ENCODE results near the gene C8A. TPM values are rescaled to one million over a fixed set of nuclear protein-coding genes. Genes with fewer than 3 reads are reported as not detected.
A peak's percentile ranks its signal among the peaks of the same experiment; 100 is the strongest.

C8A gene
- total RNA-seq, 1 donor from 2014 or later = not detected

DNA sequence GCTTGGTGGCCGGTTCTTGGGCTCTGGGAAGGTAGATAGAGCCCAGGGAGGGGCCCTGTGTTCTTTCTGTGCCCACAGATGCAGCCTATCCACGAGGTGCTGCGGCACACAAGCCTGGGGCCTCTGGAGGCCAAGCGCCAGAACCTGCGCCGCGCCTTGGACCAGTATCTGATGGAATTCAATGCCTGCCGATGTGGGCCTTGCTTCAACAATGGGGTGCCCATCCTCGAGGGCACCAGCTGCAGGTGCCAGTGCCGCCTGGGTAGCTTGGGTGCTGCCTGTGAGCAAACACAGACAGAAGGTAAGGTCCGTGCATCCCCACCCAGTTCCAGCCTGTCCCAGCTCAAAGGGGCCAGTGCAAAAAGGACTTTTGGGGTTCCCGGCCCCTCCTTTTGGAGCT lies 57.7 kb downstream of the C8A start:
- ATAC-seq (ENCODE audit: poor library complexity) = no peak
- intact Hi-C loops (cut with DNase I) = no loop called here
- no peak for DNase-seq

DNA sequence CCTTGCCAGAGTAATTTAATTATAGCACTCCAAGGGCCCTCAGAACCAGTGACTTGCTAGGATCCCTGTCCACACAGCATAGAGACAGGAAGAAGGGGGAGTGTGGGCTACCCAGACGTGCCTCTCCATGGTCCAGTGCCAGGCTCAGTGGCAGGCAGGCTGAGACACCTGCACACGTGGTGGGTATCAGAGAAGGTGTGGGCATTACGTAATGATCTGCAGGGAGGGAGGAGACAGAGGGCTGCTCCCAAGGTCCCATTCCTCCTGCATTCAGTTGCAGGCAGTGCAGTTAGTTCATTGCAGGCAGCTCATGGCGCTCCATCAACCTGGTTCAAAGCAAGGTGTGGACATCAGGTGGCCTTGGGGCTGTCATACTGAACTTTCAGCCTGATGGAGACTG lies 61.4 kb downstream of the C8A start:
- intact Hi-C loops (cut with DNase I) = no loop called here
- DNase-seq (peak; percentile 47), ATAC-seq (ENCODE audit: poor library complexity) (peak; percentile 84)

DNA sequence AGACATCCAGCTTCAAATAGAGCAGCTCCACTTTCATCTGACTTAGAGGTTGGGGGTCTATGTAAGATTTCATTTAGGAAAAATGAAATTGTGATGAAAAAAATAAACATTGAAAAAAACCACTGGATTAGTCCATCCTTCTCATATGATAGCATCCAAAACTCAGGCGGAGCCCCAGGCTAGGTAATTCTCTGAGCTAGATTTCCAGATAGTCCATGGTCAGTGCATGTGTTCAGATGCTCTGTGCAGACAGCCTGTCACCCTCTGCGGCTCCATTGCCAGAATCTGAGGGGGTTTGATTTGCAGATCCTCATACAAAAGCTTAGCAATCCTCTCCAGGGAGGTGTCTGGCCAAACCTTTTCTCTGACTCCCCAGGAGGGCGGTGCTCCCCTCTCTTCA lies 62.0 kb downstream of the C8A start:
- intact Hi-C loops (cut with DNase I) = no loop called here
- DNase-seq = no peak
- ATAC-seq (ENCODE audit: poor library complexity) = no peak

DNA sequence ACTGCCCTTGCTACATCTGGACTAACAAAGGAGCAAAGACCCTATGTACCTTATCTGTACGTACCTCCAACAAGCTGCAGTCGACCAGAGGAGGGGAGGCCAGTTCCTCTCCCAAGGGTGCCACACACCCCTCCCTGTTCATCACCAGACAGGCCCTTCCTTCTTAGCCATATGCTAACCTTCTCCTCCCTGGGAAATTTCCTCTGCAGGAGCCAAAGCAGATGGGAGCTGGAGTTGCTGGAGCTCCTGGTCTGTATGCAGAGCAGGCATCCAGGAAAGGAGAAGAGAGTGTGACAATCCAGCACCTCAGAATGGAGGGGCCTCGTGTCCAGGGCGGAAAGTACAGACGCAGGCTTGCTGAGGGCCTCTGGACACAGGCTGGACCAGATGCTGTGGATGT lies 62.8 kb downstream of the C8A start:
- intact Hi-C loops (cut with DNase I) = no loop called here
- ATAC-seq (ENCODE audit: poor library complexity) = no peak
- no peak for DNase-seq

DNA sequence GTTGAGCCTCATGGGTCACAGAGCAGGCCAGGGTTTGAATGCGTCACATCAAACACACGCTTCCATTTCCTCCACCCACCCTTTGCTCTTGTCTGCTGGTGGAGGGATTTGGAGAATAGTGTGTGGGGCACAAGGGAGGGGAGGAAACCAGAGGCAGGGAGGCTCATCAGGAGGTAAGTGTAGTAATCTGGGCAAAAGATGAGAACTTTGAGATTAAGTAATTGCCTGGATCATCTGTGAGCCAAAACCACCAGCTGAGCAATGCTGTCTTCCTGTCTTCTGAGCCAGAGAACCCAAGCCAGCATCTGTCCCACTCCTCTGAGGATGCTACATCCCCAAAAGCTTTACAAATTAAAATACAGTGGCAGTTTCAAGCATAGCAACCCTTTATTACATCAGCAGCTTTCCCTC lies 66.0 kb downstream of the C8A start:
- no peak for DNase-seq
- intact Hi-C loops (cut with DNase I) = no loop called here
- ATAC-seq (ENCODE audit: poor library complexity) = no peak

DNA sequence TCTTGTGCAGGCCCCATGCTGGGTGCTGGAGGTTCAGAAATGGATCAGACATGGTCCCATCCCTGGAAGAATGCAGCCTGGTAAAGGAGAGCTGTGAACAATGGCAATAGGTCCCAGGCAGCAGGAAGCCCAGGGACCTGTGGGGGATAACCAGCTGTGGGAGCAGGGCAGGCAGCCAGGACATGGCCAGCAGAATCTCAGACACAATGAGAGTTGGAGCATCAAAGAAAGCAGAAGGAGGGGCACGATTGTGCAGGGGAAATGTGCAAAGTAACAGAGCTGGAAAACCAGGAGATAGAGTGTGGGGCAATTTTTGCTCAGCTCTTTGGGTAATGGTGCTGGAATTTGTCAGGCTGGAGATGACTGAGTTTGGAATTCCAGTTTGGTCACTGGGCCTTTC lies 66.9 kb downstream of the C8A start:
- no peak for DNase-seq
- intact Hi-C loops (cut with DNase I) = no loop called here

DNA sequence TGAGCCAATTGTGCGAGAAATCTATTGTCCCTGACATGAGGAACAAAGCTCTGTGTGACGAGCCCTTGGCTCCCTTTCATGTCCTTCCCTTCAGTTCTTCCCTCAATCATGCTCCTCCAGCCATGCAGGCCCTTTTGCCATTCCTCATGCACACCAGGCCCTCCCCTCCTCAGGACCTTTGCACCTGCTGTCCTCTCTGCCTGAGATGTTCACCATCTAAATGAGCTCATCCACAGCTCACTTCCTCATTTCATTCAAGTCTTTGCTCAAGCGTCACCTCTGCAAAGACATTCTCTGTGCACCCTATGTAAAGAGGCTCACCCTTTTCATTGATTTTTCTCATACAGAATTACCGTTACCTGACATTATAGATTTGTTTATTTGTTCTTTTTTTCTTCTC lies 67.5 kb downstream of the C8A start:
- intact Hi-C loops (cut with DNase I) = no loop called here
- DNase-seq = no peak
- ATAC-seq (ENCODE audit: poor library complexity) = no peak

More for the DNA sequence above, 66.9 kb downstream of the C8A start:
- no peak for ATAC-seq (ENCODE audit: poor library complexity)

DNA sequence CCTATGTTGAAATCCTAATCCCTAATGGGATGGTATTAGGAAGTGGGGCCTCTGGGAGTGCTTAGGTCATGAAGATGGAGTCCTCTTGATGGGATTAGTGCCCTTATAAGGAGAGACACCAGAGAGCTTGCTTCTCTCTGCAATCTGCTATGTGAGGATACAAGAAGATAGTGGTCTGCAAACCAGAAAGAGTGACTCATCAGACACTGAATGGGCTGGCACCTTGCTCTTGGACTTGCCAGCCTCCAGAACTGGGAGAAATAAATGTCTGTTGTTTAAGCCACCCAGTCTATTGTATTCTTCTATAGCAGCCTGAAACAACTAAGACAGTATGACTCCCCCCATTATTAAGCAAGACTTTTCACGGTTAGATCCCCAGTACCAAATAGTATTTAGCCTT lies 67.9 kb downstream of the C8A start:
- intact Hi-C loops (cut with DNase I) = no loop called here
- DNase-seq (no peak), ATAC-seq (ENCODE audit: poor library complexity) (no peak)

DNA sequence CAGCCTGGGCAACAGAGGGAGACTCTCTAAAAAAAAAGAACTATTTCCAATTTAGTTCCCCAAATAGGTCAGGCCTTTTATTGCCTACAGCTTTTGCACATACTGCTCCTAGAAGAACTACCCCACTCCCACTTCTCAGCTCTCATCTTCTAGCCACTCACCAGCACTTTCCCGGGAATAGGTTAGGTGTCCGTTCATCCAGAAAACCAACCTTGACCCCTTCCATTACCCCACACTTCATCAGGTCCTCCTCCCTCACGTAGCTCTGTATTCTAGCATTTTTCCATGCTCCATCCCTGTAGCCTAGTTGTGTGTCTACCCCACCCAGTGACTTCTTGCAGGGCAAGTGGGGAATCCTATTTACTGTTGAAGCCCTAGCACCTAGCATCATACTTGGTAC lies 68.6 kb downstream of the C8A start:
- ATAC-seq (ENCODE audit: poor library complexity) = no peak
- no peak for DNase-seq
- intact Hi-C loops (cut with DNase I) = no loop called here

DNA sequence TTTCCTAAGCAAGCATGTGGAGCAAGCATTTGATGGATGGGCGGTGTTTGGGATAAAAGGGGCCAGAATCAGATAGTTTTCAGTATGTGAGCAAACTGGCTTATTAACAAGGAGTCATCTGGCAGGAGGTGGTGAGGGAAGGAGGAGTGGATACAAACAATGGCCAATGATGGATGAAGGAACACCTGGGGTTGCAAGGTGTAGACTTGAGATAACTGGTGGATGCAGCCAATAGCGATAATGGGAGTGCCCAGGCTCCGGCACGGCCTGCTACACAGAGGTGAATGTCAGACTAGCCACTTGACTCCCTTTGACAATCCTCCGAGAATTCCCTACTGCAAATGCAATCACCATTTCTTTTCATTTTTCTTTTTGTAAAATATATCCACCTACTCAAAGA lies 69.5 kb downstream of the C8A start:
- ATAC-seq (ENCODE audit: poor library complexity) (no peak), DNase-seq (no peak)
- intact Hi-C loops (cut with DNase I) = no loop called here

DNA sequence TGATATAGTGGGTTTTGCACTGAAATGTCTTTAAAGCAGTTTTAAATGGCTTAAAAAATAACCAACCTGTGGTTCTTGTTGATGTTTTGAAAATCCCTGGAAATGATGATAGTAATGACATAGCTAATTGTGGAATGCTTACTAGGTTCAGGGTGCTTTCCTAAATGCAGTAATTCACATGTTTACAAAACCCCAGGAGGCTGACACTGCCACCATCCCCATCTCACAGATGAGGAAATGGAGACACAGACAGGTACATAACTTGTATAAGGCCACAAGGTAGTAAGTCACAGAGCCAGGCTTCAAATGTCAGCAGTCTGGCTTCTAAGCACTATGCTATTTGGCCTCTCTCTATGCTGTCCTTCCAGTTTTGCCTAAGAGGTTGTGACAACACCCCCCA lies 70.6 kb downstream of the C8A start:
- intact Hi-C loops (cut with DNase I) = no loop called here
- ATAC-seq (ENCODE audit: poor library complexity) (no peak), DNase-seq (no peak)

DNA sequence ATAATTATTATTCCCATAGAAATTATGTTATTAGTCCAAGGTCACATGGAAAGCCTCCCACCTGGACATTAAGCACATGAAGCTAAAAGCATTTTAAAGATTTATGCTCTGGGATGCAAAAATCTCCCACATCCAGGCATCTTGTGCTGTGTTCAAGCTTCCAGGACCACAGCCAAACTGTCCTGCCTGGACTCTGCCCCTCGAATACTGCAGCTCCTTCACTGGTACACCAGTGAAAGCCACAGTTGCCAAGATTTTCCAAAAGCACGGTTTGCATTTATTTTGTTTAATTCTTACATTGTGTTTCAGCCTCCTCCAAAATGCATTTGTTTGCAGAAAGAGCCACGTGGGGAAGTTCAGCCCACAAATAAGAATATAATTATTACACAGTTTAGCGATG lies 72.6 kb downstream of the C8A start:
- DNase-seq = no peak
- intact Hi-C loops (cut with DNase I) = no loop called here
- no peak for ATAC-seq (ENCODE audit: poor library complexity)

DNA sequence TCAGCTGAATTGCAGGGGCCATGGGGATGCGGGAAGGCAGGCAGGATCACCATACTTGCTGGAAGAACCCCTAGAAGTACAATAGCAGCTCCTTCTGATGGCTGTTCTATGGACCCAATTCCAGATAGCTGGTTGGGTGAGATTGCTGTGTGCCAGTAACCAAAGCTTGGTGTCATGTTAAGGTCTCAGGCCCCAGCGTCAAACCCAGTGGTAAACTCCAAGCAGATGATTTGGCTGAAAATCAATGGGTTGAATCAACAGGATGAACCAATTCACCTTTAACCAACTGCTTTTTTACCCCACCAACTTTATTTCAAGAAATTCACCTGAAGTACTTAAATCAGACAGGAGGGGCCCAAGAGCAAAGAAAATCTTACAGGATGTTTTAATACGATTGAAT lies 73.4 kb downstream of the C8A start:
- ATAC-seq (ENCODE audit: poor library complexity) = no peak
- intact Hi-C loops (cut with DNase I) = no loop called here

DNA sequence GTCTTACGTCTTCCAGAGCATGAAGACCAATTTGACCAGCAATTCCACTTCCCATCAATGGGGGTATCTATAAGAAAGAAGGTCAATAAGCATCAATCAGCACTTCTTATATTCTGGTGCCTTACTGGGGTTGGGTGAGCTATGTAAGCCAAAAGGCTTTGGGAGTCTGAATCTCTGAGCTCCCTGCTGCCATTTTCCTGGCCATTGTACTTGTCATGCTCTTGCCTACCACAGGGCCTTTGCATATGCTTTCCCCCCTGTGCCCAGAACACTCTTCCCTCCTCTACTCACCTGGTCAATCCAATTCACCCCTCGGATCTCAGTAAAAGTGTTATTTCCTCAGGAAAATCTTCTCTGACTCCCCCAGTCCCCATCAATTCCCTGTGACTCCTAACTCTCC lies 74.9 kb downstream of the C8A start:
- ATAC-seq (ENCODE audit: poor library complexity) (no peak), DNase-seq (no peak)
- intact Hi-C loops (cut with DNase I) = no loop called here

More for the DNA sequence above, 73.4 kb downstream of the C8A start:
- DNase-seq = no peak

DNA sequence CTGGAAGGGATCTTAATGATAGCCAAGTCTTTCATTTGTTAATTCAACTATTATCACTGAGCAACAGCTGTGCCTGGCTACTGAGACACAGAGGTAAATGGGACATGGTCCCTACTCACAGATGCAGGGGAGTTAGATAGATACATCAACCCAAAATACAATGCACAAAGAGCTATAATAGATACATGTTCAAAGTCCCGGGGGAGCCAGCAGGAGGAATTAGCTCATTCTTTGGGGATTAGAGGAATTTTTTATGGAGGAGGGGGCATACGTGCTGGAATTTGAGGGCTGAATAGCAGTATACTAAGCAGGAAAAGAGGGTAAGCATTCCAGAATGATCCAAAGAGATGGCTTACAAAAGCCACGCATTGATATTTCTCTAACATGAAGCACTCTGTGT lies 76.6 kb downstream of the C8A start:
- intact Hi-C loops (cut with DNase I) = no loop called here

DNA sequence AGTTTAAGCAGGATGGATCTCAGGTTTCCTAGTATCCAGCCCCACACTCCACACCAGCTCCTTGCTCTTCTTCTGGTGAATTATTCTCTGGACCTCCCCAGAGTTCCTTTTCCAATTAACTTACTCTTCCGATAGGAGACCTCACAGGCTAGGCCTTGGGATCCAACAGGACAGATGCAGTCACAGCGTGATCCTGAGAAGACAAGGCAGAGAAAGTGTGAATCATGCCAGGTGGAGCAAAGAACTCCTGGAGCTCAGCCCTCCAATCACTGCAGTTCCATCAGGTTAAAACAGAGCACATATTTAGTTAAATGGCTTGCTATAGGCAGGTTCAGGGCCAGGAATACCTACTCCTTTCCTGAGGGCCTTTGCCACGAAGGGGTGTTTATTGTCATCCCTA lies 77.1 kb downstream of the C8A start:
- ATAC-seq (ENCODE audit: poor library complexity) (no peak), DNase-seq (no peak)
- intact Hi-C loops (cut with DNase I) = no loop called here

More for the DNA sequence above, 76.6 kb downstream of the C8A start:
- DNase-seq (no peak), ATAC-seq (ENCODE audit: poor library complexity) (no peak)

DNA sequence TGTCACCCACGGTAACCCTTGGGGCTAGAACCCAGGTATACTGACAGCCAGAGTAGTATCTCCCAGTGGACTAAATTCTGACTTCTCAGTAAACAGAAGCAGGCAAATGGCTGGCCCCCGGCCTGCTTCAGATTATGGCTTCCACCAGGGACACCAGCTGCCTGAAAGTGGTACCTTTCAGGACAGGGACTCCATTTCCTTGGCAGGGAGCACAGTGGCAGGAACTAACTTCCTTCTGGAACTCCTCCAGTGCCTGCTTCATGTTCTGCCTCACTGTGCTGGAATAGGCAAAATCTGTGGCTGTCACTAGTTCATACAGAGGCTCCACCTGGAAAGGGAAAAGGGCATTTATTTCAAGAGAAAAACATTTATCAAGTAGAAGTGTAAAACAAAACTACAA lies 78.6 kb downstream of the C8A start:
- intact Hi-C loops (cut with DNase I) = no loop called here
- DNase-seq = no peak

DNA sequence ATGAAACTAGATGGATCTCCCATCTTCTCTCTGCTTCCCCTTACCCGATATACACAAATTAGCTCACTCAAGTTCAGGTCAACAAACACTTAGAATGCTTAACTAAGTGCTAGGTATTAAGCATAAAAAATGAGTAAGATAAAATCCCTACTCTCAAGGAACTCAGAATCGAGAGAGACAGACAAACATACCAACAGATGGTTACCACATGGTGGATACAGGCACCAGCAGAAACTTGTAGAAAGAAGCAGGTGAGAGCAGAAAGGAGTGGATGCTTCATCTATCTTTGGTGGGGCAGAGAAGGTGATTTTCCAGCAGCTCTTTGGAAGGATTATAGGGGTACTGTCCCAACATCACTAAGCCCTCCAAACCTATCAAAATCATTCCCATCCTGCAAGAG lies 79.0 kb downstream of the C8A start:
- no peak for DNase-seq
- no peak for ATAC-seq (ENCODE audit: poor library complexity)
- intact Hi-C loops (cut with DNase I) = no loop called here

More for the DNA sequence above, 78.6 kb downstream of the C8A start:
- no peak for ATAC-seq (ENCODE audit: poor library complexity)

DNA sequence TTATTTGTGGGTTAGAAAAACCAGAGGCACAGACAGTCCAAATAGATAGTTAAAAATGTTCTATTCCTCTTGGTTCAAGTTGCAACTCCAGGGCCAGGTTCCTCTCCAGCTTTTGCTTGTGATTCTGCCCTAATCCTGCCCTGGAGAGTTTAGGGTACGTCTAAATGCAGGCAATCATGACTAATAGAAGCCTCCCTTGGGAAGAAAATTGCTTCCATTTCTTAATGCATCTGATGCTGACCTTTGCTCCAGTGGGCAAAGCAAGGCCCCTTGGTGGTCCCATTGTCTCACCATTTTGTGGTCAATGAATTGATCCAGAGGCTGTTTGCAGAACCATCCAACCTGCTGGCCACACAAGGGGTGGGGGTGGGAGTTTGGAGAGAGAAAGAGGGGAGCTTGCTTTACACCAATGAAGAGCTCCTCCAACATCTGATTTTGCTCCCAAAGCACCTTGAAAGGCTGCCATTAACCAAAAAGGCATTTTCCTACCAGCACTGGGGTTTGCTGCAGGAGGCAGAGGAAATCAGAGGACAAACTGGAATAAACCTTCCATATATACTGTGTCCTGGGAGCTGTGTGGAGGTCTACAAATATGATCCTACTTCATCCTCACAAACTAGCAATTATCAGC lies 79.9 kb downstream of the C8A start:
- intact Hi-C loops (cut with DNase I) = no loop called here
- DNase-seq = no peak
- ATAC-seq (ENCODE audit: poor library complexity) = no peak

DNA sequence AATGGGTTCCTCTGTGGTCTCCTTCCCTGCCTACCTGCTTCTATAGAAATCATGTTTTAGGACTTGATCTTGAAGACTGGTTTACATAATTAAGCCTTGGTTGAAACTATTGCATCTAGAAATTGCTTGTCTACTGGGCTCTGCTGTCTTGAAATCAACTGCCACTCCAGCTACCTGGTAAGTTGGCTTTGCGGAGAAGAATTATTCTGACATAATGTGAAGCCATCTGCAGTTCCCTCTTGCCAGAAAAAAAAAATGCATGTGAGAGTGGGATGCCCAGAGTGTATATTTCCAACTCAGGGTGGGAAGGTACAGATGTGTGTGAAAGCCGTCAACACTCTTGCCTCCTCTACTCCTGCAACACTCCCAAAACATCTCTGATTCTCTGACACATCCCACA lies 84.0 kb downstream of the C8A start:
- intact Hi-C loops (cut with DNase I) = no loop called here
- DNase-seq (no peak), ATAC-seq (ENCODE audit: poor library complexity) (no peak)

DNA sequence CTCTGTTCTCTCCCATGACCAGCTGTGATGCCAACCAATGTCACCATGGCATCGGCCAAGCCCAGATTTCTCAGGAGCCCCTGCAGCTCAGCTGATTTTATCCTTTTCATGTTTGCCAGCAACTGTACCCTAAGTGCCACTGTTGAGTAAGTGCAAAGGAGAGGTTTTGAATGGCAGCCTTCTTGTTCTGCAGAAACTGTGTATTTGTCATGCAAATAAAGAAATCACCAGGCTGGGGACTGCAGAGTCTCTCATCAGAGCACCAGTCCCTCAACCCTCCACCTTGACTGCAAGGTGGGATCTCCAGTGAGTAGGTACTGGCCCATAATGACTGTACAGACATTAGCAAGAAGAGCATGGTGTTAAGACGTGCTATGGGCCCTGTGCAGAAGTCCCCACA lies 84.6 kb downstream of the C8A start:
- DNase-seq = no peak
- no peak for ATAC-seq (ENCODE audit: poor library complexity)
- intact Hi-C loops (cut with DNase I) = no loop called here

Data from Right ventricle myocardium superior (tissue), 1 donor.